ENCODE results near the gene ZNHIT1. TPM values are rescaled to one million over a fixed set of nuclear protein-coding genes. Genes with fewer than 3 reads are reported as not detected.

Gene ZNHIT1
- total and polyA plus RNA-seq, 8 donors: 25.7 to 92.3 (median 35.5) TPM

- DNase-seq (no peak), ATAC-seq (no peak), FAIRE-seq (no peak)
- WGBS, 2 donors: 67 to 72% methylated on average over 17 of the region's 17 CpGs
- Histone ChIP-seq H3K27me3 (no peaks in the 10 kb centered on the region), H3K27ac (no peak overlapping the region), H3K9me3 (no peaks in the 10 kb centered on the region), H3K36me3 (no peaks in the 10 kb centered on the region), H3K4me1 (no peaks in the 10 kb centered on the region), H3K4me3 (no peak overlapping the region)
- intact Hi-C loops (cut with DNase I): no loop called here
- TF ChIP-seq CTCF (IDR thresholded peaks at IDR 0.05): no peak
These were observed 47.9 kb downstream of the ZNHIT1 start for GRCh38 chr7:101265622-101266516.

GRCh38 chr7:101269664-101270063 lies 51.7 kb downstream of the ZNHIT1 start:
- DNase-seq (no peak), ATAC-seq (no peak), FAIRE-seq (no peak)
- TF ChIP-seq CTCF (IDR thresholded peaks at IDR 0.05): no peak
- Histone ChIP-seq H3K36me3 (no peaks in the 10 kb centered on the region), H3K4me3 (no peak overlapping the region), H3K4me1 (no peaks in the 10 kb centered on the region), H3K27me3 (no peaks in the 10 kb centered on the region), H3K9me3 (no peaks in the 10 kb centered on the region), H3K27ac (no peak overlapping the region)
- WGBS, 2 donors: 79 to 86% methylated on average over 21 of the region's 21 CpGs
- intact Hi-C loops (cut with DNase I): loop anchor here in 1 of 3 donors (10.0 kb wide), 1 partner anchor 125 kb away; no protein-coding TSS in a partner anchor

- ATAC-seq (no peak), FAIRE-seq (no peak), DNase-seq (no peak)
- intact Hi-C loops (cut with DNase I): loop anchor here in 1 of 3 donors (10.0 kb wide), 1 partner anchor 126 kb away; no protein-coding TSS in a partner anchor
- Histone ChIP-seq H3K36me3 (no peaks in the 10 kb centered on the region), H3K9me3 (no peaks in the 10 kb centered on the region), H3K4me1 (no peaks in the 10 kb centered on the region), H3K4me3 (no peak overlapping the region), H3K27me3 (no peaks in the 10 kb centered on the region), H3K27ac (no peak overlapping the region)
- WGBS, 2 donors: 77 to 82% methylated on average over 5 of the region's 5 CpGs
- no peak for TF ChIP-seq CTCF (IDR thresholded peaks at IDR 0.05)
These were observed 53.1 kb downstream of the ZNHIT1 start for GRCh38 chr7:101271021-101271420.

- no peak for ATAC-seq
- H3K4me1 ChIP-seq: no peaks in the 10 kb centered on the region
- no peak for FAIRE-seq
- no peak overlapping the region for H3K27ac ChIP-seq
- no peak for DNase-seq
- no peaks in the 10 kb centered on the region for H3K9me3 ChIP-seq
- no peak overlapping the region for H3K4me3 ChIP-seq
- H3K27me3 ChIP-seq: no peaks in the 10 kb centered on the region
- 50 to 60% methylated on average over 4 of the region's 4 CpGs for WGBS, 2 donors
- intact Hi-C loops (cut with DNase I): loop anchor here in 1 of 3 donors (10.0 kb wide), 1 partner anchor 128 kb away; no protein-coding TSS in a partner anchor
- no peak for TF ChIP-seq CTCF (IDR thresholded peaks at IDR 0.05)
- no peaks in the 10 kb centered on the region for H3K36me3 ChIP-seq
These were observed 55.2 kb downstream of the ZNHIT1 start for GRCh38 chr7:101273206-101273605.

Other genes with a start within 250 kb of the ZNHIT1 start
- under 1 TPM in 4 of 6 donors, not detected in 2; 0.03 to 0.70 (median 0.41) TPM for gene MUC12, start 248.6 kb upstream of the ZNHIT1 start, total RNA-seq
- under 1 TPM; 0.38 to 0.80 TPM for gene MUC12, start 248.6 kb upstream of the ZNHIT1 start, polyA plus RNA-seq
- gene MUC17, start 198.1 kb upstream of the ZNHIT1 start, total RNA-seq: under 1 TPM in 2 of 6 donors, not detected in 4; under 0.01 to 0.03 TPM
- gene MUC17, start 198.1 kb upstream of the ZNHIT1 start, polyA plus RNA-seq: not detected
- 10 to 100 TPM; 13.2 to 26.5 (median 15.9) TPM for gene TRIM56, start 132.7 kb upstream of the ZNHIT1 start, total RNA-seq
- gene TRIM56, start 132.7 kb upstream of the ZNHIT1 start, polyA plus RNA-seq: 10 to 100 TPM in 1 of 2 donors, 1 to 10 TPM in 1; 7.6 to 10.5 TPM
- gene SERPINE1, start 91.1 kb upstream of the ZNHIT1 start, total RNA-seq: 10 to 100 TPM in 1 of 6 donors, 1 to 10 TPM in 4, under 1 TPM in 1; 0.98 to 14.5 (median 3.7) TPM
- gene SERPINE1, start 91.1 kb upstream of the ZNHIT1 start, polyA plus RNA-seq: 1 to 10 TPM; 1.9 to 5.2 TPM
- 10 to 100 TPM; 12.0 to 23.1 (median 15.6) TPM for gene AP1S1, start 63.7 kb upstream of the ZNHIT1 start, total RNA-seq
- gene AP1S1, start 63.7 kb upstream of the ZNHIT1 start, polyA plus RNA-seq: 10 to 100 TPM; 30.4 to 34.7 TPM
- 10 to 100 TPM in 3 of 6 donors, 1 to 10 TPM in 3; 1.3 to 38.0 (median 18.5) TPM for gene VGF, start 52.6 kb upstream of the ZNHIT1 start, total RNA-seq
- 10 to 100 TPM; 15.7 to 82.7 TPM for gene VGF, start 52.6 kb upstream of the ZNHIT1 start, polyA plus RNA-seq
- 1 to 10 TPM in 1 of 6 donors, under 1 TPM in 4, not detected in 1; 0.19 to 1.3 (median 0.43) TPM for gene NAT16, start 37.9 kb upstream of the ZNHIT1 start, total RNA-seq
- 1 to 10 TPM; 1.3 to 3.6 TPM for gene NAT16, start 37.9 kb upstream of the ZNHIT1 start, polyA plus RNA-seq
- gene MOGAT3, start 17.1 kb upstream of the ZNHIT1 start, total RNA-seq: not detected
- not detected for gene MOGAT3, start 17.1 kb upstream of the ZNHIT1 start, polyA plus RNA-seq
- 10 to 100 TPM; 27.2 to 54.5 (median 36.8) TPM for gene PLOD3, start 584 bp upstream of the ZNHIT1 start, total RNA-seq
- gene PLOD3, start 584 bp upstream of the ZNHIT1 start, polyA plus RNA-seq: 10 to 100 TPM; 38.8 to 55.7 TPM
- gene CLDN15, start 19.6 kb downstream of the ZNHIT1 start, total RNA-seq: 1 to 10 TPM; 2.2 to 8.5 (median 2.7) TPM
- 10 to 100 TPM; 12.8 to 15.2 TPM for gene CLDN15, start 19.6 kb downstream of the ZNHIT1 start, polyA plus RNA-seq
- 100 to 1,000 TPM in 2 of 6 donors, 10 to 100 TPM in 4; 75.4 to 106 (median 86.2) TPM for gene FIS1, start 26.9 kb downstream of the ZNHIT1 start, total RNA-seq
- gene FIS1, start 26.9 kb downstream of the ZNHIT1 start, polyA plus RNA-seq: 100 to 1,000 TPM in 1 of 2 donors, 10 to 100 TPM in 1; 96.4 to 144 TPM
- 10 to 100 TPM; 10.4 to 16.0 (median 13.3) TPM for gene IFT22, start 103.6 kb downstream of the ZNHIT1 start, total RNA-seq
- 10 to 100 TPM; 11.6 to 22.9 TPM for gene IFT22, start 103.6 kb downstream of the ZNHIT1 start, polyA plus RNA-seq
- gene COL26A1, start 144.7 kb downstream of the ZNHIT1 start, total RNA-seq: 1 to 10 TPM in 2 of 6 donors, under 1 TPM in 4; 0.37 to 1.2 (median 0.64) TPM
- gene COL26A1, start 144.7 kb downstream of the ZNHIT1 start, polyA plus RNA-seq: 1 to 10 TPM in 1 of 2 donors, under 1 TPM in 1; 0.87 to 3.5 TPM

Measured in pancreas (tissue), 10 donors.